GM06990 (cell line): ENCODE results near the gene DARS1.
A peak's percentile ranks its signal among the peaks of the same experiment; 100 is the strongest.

Experiments
- DNase-seq: peaks from one replicate; pipeline ENCODE4 v3.0.0-alpha.2; 2011; ENCODE audit not compliant: insufficient read length; ENCODE audit errors: extremely low read depth
- H3K27me3 ChIP-seq: replicated peaks from 2 replicates; pipeline ENCODE4 v1.6.0; 2011; ENCODE audit warnings: low read length; ENCODE audit not compliant: control insufficient read depth, insufficient read depth
- H3K36me3 ChIP-seq: 2 replicates; pipeline ENCODE4 v1.5.1; 2011; ENCODE audit warnings: low read length; ENCODE audit not compliant: control insufficient read depth, insufficient read depth
- H3K4me3 ChIP-seq: replicated peaks from 2 replicates; pipeline ENCODE4 v1.5.1; 2011; ENCODE audit warnings: low read depth, mild to moderate bottlenecking, control low read depth, low read length
- CTCF ChIP-seq: IDR thresholded peaks from 2 replicates; pipeline ENCODE4 v1.5.1; 2011; ENCODE audit warnings: low read length, control low read depth, mild to moderate bottlenecking, inconsistent platforms; ENCODE audit not compliant: insufficient read depth, poor library complexity, severe bottlenecking

DARS1 gene

GRCh38 chr2:136021406-136021805 lies 36.0 kb upstream of the DARS1 start:
- H3K27me3 ChIP-seq = no peaks in the 10 kb centered on the region
- TF ChIP-seq CTCF = no peak
- no peak overlapping the region for H3K4me3 ChIP-seq

GRCh38 chr2:136020831-136021230 lies 35.4 kb upstream of the DARS1 start:
- no peak for TF ChIP-seq CTCF
- H3K36me3 ChIP-seq = no peaks in the 10 kb centered on the region
- H3K4me3 ChIP-seq = no peak overlapping the region
- H3K27me3 ChIP-seq = no peaks in the 10 kb centered on the region
- DNase-seq = no peak

More at GRCh38 chr2:136021406-136021805, 36.0 kb upstream of the DARS1 start:
- no peaks in the 10 kb centered on the region for H3K36me3 ChIP-seq
- no peak for DNase-seq

DNA sequence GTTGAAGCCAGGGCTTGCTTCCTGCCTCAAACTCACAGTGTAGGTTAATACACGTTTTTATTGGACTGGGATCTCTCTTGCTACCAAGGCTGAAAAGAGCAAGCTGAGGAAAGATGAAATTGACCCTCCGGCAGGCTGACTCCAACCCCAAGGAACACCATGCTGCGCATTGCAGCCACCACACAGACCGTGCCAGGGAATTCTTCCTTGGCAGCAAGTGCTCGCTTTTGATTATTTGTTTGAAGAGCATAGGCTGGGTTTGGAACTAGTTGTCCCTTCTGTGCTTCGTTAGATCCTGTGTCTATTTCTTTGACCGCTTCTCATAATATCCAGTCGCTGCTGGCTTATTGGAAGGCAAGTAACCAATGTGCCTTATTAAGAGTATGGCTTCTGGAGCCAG lies 34.4 kb upstream of the DARS1 start:
- no peaks in the 10 kb centered on the region for H3K27me3 ChIP-seq
- H3K4me3 ChIP-seq = no peak overlapping the region
- no peak for TF ChIP-seq CTCF
- DNase-seq = no peak
- H3K36me3 ChIP-seq = no peaks in the 10 kb centered on the region

DNA sequence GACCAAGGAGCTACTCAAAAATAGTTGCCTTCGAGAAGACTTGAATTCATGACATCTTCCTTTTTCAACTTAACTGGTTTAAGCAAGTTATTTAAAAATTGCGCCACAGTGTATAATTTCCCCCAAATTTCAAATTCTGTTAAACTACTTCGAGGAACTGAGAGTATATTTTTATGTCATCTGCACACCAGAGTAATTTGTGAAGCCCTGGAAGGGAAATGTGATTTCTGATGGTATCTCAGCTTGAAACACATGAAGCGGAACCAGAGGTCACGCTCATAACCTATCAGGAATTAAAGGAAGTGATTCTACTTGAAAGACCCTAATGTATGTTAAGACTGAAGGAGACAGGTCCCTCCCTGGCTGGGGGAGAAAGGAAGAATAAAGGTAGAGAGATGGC lies 33.9 kb upstream of the DARS1 start:
- Histone ChIP-seq H3K4me3 (no peak overlapping the region), H3K27me3 (no peaks in the 10 kb centered on the region), H3K36me3 (no peaks in the 10 kb centered on the region)
- TF ChIP-seq CTCF = no peak
- DNase-seq = peak; percentile 63

DNA sequence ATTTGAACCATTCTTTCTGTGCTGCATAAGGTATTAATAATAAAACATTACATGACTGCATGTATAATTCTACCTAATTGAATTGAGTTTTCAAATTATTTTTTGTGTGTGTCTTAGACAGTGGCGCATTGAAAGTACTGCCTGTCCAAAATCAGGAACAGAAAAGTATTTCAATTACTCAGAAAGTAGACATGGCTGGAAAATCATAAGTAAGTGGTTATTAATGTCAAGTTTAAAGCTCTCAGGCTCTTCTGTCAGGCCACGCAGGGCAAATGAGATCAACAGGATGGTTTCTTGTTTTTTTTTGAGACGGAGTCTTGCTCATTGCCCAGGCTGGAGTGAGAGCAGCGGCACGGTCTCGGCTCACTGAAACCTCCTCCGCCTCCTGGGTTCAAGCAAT lies 32.4 kb upstream of the DARS1 start:
- DNase-seq = no peak

More for the DNA sequence above, 32.4 kb upstream of the DARS1 start:
- no peaks in the 10 kb centered on the region for H3K27me3 ChIP-seq
- H3K36me3 ChIP-seq = no peaks in the 10 kb centered on the region
- no peak overlapping the region for H3K4me3 ChIP-seq
- no peak for TF ChIP-seq CTCF
